ENCODE results near the gene AQP12B. TPM values are rescaled to one million over a fixed set of nuclear protein-coding genes. Genes with fewer than 3 reads are reported as not detected.

The AQP12B gene
- polyA plus RNA-seq, 1 of the 3 experiments (the other 2 are of a cell fraction), result not detected

GRCh38 chr2:240635998-240636547 is 46.6 kb downstream of the AQP12B start:
- no peaks in the 10 kb centered on the region for H3K36me3 ChIP-seq (replicated peaks in 1 of 2; ENCODE audit: control insufficient read depth in 1 of 2, insufficient read depth in 2 of 2, low read length in 1 of 2)
- H3K9ac ChIP-seq, result no peak overlapping the region
- H3K4me2 ChIP-seq, result no peak overlapping the region
- H3F3A ChIP-seq (replicated peaks; ENCODE audit: insufficient read depth), result no peaks in the 10 kb centered on the region
- no peaks in the 10 kb centered on the region for H3K9me3 ChIP-seq
- H3K4me1 ChIP-seq (ENCODE audit: control insufficient read depth in 1 of 2, insufficient read depth in 2 of 2, low read depth in 1 of 2, low read length in 1 of 2), result no peaks in the 10 kb centered on the region
- CTCF ChIA-PET, result interaction anchor here (0.8 kb wide), 1 partner anchor 204 kb away, joined by 3 read pairs; no protein-coding TSS in a partner anchor
- TF ChIP-seq CHD2 (IDR thresholded peaks at IDR 0.05; ENCODE audit: low read length, partially characterized antibody) (no peak), YY1 (IDR thresholded peaks at IDR 0.05; ENCODE audit: low read depth) (no peak), SMC3 (IDR thresholded peaks at IDR 0.05; ENCODE audit: low read depth, low read length) (no peak), EP300 (IDR thresholded peaks at IDR 0.05; ENCODE audit: borderline replicate concordance in 1 of 2, low read depth in 1 of 2, low read length in 1 of 2) (no peak), CTCF (IDR thresholded peaks at IDR 0.05) (no peak), FOXM1 (IDR thresholded peaks at IDR 0.05; ENCODE audit: low read depth) (no peak), ELF1 (IDR thresholded peaks at IDR 0.05) (no peak), TEAD4 (IDR thresholded peaks at IDR 0.05; ENCODE audit: borderline replicate concordance, insufficient read depth) (no peak), NRF1 (IDR thresholded peaks at IDR 0.05; ENCODE audit: low read depth, low read length) (no peak), GATA2 (CRISPR knock-in tag; IDR thresholded peaks at IDR 0.05) (no peak), TCF12 (IDR thresholded peaks at IDR 0.05) (no peak), GABPA (IDR thresholded peaks at IDR 0.05; ENCODE audit: low read depth) (no peak), JUND (IDR thresholded peaks at IDR 0.05) (no peak), NFIC (IDR thresholded peaks at IDR 0.05; ENCODE audit: borderline replicate concordance) (no peak)
- no peak overlapping the region for H3K4me3 ChIP-seq (ENCODE audit: low read depth in 2 of 2, low read length in 1 of 2)
- H3K27ac ChIP-seq (ENCODE audit: low read depth in 2 of 2, low read length in 1 of 2), result no peak overlapping the region
- POLR2A ChIA-PET, result no interaction called here
- H3K9me2 ChIP-seq, result no peaks in the 10 kb centered on the region
- no peak overlapping the region for H2AFZ ChIP-seq (ENCODE audit: low read depth)
- 32% methylated on average over 3 of the region's 3 CpGs for WGBS (ENCODE audit: low lambda C conversion rate)
- no peak for DNase-seq
- no peaks in the 10 kb centered on the region for H3K79me2 ChIP-seq (ENCODE audit: insufficient read depth)
- H3K27me3 ChIP-seq (ENCODE audit: insufficient read depth), result no peaks in the 10 kb centered on the region
- no peaks in the 10 kb centered on the region for H4K20me1 ChIP-seq (ENCODE audit: insufficient read depth)

GRCh38 chr2:240635121-240635997 is 47.3 kb downstream of the AQP12B start:
- H3K27ac ChIP-seq (ENCODE audit: low read depth in 2 of 2, low read length in 1 of 2), result no peak overlapping the region
- ChIA-PET POLR2A (no interaction called here), CTCF (no interaction called here)
- no peaks in the 10 kb centered on the region for H3K9me2 ChIP-seq
- H4K20me1 ChIP-seq (ENCODE audit: insufficient read depth), result no peaks in the 10 kb centered on the region
- no peaks in the 10 kb centered on the region for H3K4me1 ChIP-seq (ENCODE audit: control insufficient read depth in 1 of 2, insufficient read depth in 2 of 2, low read depth in 1 of 2, low read length in 1 of 2)
- DNase-seq, result peak; percentile 15
- no peaks in the 10 kb centered on the region for H3K9me3 ChIP-seq
- H3K9ac ChIP-seq, result no peak overlapping the region
- no peaks in the 10 kb centered on the region for H3K27me3 ChIP-seq (ENCODE audit: insufficient read depth)
- 0% methylated on average over 2 of the region's 6 CpGs for WGBS (ENCODE audit: low lambda C conversion rate)
- TF ChIP-seq JUND (IDR thresholded peaks at IDR 0.05) (no peak), SMC3 (IDR thresholded peaks at IDR 0.05; ENCODE audit: low read depth, low read length) (no peak), ZBTB33 (IDR thresholded peaks at IDR 0.05; ENCODE audit: borderline replicate concordance, low read depth) (no peak), PBX3 (IDR thresholded peaks at IDR 0.05) (no peak), ELF1 (IDR thresholded peaks at IDR 0.05) (no peak), RFX5 (IDR thresholded peaks at IDR 0.05; ENCODE audit: low read length) (no peak), MEF2A (IDR thresholded peaks at IDR 0.05; ENCODE audit: borderline replicate concordance, low read depth) (no peak), RCOR1 (IDR thresholded peaks at IDR 0.05; ENCODE audit: low read length) (no peak)
- no peaks in the 10 kb centered on the region for H3K79me2 ChIP-seq (ENCODE audit: insufficient read depth)
- H2AFZ ChIP-seq (ENCODE audit: low read depth), result no peak overlapping the region
- no peaks in the 10 kb centered on the region for H3K36me3 ChIP-seq (replicated peaks in 1 of 2; ENCODE audit: control insufficient read depth in 1 of 2, insufficient read depth in 2 of 2, low read length in 1 of 2)
- no peaks in the 10 kb centered on the region for H3F3A ChIP-seq (replicated peaks; ENCODE audit: insufficient read depth)
- no peak overlapping the region for H3K4me2 ChIP-seq
- no peak overlapping the region for H3K4me3 ChIP-seq (ENCODE audit: low read depth in 2 of 2, low read length in 1 of 2)

Data from SK-N-SH (cell line).